ENCODE data around the gene HDDC3. TPM values are rescaled to one million over a fixed set of nuclear protein-coding genes. Genes with fewer than 3 reads are reported as not detected.
"Not testable (repeated sequence)": the region's sequence is repeated elsewhere in the genome, so short reads cannot be mapped to it uniquely, and the experiment has no call there.

Gene HDDC3
- total RNA-seq, 1 donor from 2014 or later, result 10.5 TPM

DNA sequence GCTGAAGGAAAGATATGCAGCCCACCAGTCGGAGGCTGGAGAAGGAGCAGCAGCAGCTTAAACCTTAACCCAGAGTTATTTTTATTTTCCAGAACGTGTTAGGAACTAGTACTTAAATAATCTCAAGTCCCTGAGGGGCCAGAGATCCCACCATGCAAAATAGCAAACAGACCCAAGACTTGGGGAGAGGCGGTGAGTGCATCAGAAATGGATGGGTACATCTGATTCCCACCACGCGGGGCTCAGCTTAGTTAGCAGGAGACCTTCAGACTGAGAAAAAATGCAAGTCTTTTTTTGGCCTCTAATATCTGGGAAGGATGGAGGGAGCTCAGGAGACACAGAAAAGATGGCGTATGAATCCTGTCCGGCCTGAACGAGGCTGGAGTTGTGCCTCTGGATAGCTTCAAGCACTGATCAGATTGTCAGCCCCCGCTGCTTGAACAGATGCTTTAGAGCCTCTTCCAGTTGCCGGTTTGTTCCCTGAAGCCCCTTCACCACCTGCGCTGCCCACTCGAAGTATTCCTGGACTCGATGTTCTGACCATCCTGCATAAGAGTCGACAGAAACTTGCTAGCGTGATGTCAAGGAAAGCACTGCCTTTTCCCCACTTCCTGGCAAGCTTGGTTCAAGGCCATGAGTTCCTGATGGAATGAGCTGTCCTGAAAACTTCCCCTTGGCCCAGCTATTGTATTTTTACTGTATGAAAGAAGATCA lies 1.3 kb downstream of the HDDC3 start:
- peaks cover 8% of the 10 kb centered on the region for H3K79me2 ChIP-seq (ENCODE audit: insufficient read depth, low read length)
- H3K4me3 Mint-ChIP-seq (ENCODE audit: unreplicated experiment), result peak overlapping the region; percentile 89
- H3K9me3 ChIP-seq (ENCODE audit: insufficient read depth, low read depth, low read length), result no peaks in the 10 kb centered on the region
- H3K36me3 ChIP-seq (ENCODE audit: insufficient read depth, low read length), result no peaks in the 10 kb centered on the region
- H3K27me3 ChIP-seq (ENCODE audit: insufficient read depth, low read length), result no peaks in the 10 kb centered on the region
- no peaks in the 10 kb centered on the region for H3K9me3 Mint-ChIP-seq (ENCODE audit: unreplicated experiment)
- H3K4me1 Mint-ChIP-seq (ENCODE audit: low read depth, unreplicated experiment), result peaks cover 5% of the 10 kb centered on the region
- peak overlapping the region; percentile 70 for H3K9ac ChIP-seq (ENCODE audit: low read length)
- no peaks in the 10 kb centered on the region for H3K36me3 Mint-ChIP-seq (ENCODE audit: low read depth, unreplicated experiment)
- FAIRE-seq (no peak), DNase-seq (ENCODE audit: low read depth) (no peak)
- no peak overlapping the region for H2AFZ ChIP-seq (ENCODE audit: low read depth, low read length)
- H3K27ac Mint-ChIP-seq (ENCODE audit: unreplicated experiment), result no peak overlapping the region
- peaks cover 4% of the 10 kb centered on the region for H4K20me1 ChIP-seq (ENCODE audit: insufficient read depth, low read length)
- TF ChIP-seq, protein P1, sequence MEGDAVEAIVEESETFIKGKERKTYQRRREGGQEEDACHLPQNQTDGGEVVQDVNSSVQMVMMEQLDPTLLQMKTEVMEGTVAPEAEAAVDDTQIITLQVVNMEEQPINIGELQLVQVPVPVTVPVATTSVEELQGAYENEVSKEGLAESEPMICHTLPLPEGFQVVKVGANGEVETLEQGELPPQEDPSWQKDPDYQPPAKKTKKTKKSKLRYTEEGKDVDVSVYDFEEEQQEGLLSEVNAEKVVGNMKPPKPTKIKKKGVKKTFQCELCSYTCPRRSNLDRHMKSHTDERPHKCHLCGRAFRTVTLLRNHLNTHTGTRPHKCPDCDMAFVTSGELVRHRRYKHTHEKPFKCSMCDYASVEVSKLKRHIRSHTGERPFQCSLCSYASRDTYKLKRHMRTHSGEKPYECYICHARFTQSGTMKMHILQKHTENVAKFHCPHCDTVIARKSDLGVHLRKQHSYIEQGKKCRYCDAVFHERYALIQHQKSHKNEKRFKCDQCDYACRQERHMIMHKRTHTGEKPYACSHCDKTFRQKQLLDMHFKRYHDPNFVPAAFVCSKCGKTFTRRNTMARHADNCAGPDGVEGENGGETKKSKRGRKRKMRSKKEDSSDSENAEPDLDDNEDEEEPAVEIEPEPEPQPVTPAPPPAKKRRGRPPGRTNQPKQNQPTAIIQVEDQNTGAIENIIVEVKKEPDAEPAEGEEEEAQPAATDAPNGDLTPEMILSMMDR (IDR thresholded peaks at IDR 0.05; ENCODE audit: insufficient read depth, low read depth, low read length), result no peak
- TF ChIP-seq EZH2 (IDR thresholded peaks at IDR 0.05; ENCODE audit: insufficient read depth, low read length), result no peak
- H3K4me1 ChIP-seq (ENCODE audit: insufficient read depth, low read length), result peaks cover 24% of the 10 kb centered on the region
- H3K4me2 ChIP-seq (ENCODE audit: low read length), result peak overlapping the region; percentile 93
- H3K27me3 Mint-ChIP-seq (ENCODE audit: low read depth, unreplicated experiment), result peaks cover 2% of the 10 kb centered on the region
- no peak overlapping the region for H3K27ac ChIP-seq (ENCODE audit: low read depth, low read length)
- H3K4me3 ChIP-seq (ENCODE audit: insufficient read depth, low read depth, low read length), result peak overlapping the region; percentile 83

DNA sequence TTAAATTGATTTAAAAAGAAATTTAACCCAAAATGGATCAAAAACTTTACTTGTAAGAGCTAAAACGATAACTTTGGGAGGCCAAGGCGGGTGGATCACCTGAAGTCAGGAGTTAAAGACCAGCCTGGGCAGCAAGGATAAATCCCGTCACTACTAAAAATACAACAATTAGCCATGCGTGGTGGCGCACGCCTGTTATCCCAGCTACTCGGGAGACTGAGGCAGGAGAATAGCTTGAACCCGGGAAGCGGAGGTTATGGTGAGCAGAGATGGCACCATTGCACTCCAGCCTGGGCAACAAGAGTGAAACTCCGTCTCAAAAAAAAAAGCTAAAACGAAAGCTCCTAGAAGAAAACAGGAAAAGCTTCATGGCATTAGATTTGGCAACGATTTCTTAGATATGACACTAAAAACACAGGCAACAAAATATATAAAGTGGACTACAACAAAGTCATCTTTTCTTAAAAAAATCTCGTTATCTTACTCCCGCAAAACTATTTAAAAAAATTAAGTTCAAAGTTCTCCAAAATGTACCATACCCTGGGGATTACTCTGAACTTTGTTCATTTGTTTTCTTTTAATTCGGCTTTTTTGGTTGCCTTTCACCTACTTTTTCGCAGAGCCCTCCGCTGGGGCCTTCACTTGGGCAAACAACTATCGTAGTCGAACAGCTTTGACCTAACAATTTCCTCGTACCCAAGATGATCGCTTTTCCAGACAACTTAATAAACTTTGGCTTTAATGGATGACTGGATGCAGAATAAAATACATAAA lies 2.9 kb downstream of the HDDC3 start:
- H3K4me2 ChIP-seq (ENCODE audit: low read length), result peak overlapping the region; percentile 89
- H3K27ac Mint-ChIP-seq (ENCODE audit: unreplicated experiment), result no peak overlapping the region
- H3K4me3 Mint-ChIP-seq (ENCODE audit: unreplicated experiment), result no peak overlapping the region
- H3K4me3 ChIP-seq (ENCODE audit: insufficient read depth, low read depth, low read length), result peak overlapping the region; percentile 67
- H4K20me1 ChIP-seq (ENCODE audit: insufficient read depth, low read length), result no peaks in the 10 kb centered on the region
- H2AFZ ChIP-seq (ENCODE audit: low read depth, low read length), result peak overlapping the region; percentile 94
- no peaks in the 10 kb centered on the region for H3K36me3 Mint-ChIP-seq (ENCODE audit: low read depth, unreplicated experiment)
- FAIRE-seq, result no peak
- DNase-seq (ENCODE audit: low read depth), result no peak
- H3K4me1 ChIP-seq (ENCODE audit: insufficient read depth, low read length), result peaks cover 17% of the 10 kb centered on the region
- peaks cover 2% of the 10 kb centered on the region for H3K27me3 Mint-ChIP-seq (ENCODE audit: low read depth, unreplicated experiment)
- no peak for TF ChIP-seq EZH2 (IDR thresholded peaks at IDR 0.05; ENCODE audit: insufficient read depth, low read length)
- TF ChIP-seq, protein P1 (IDR thresholded peaks at IDR 0.05; ENCODE audit: insufficient read depth, low read depth, low read length), result no peak
- H3K27ac ChIP-seq (ENCODE audit: low read depth, low read length), result peak overlapping the region; percentile 60
- H3K4me1 Mint-ChIP-seq (ENCODE audit: low read depth, unreplicated experiment), result peaks cover 3% of the 10 kb centered on the region
- H3K9me3 Mint-ChIP-seq (ENCODE audit: unreplicated experiment), result no peaks in the 10 kb centered on the region
- no peaks in the 10 kb centered on the region for H3K9me3 ChIP-seq (ENCODE audit: insufficient read depth, low read depth, low read length)
- no peaks in the 10 kb centered on the region for H3K79me2 ChIP-seq (ENCODE audit: insufficient read depth, low read length)
- no peaks in the 10 kb centered on the region for H3K27me3 ChIP-seq (ENCODE audit: insufficient read depth, low read length)
- H3K9ac ChIP-seq (ENCODE audit: low read length), result peak overlapping the region; percentile 70
- no peaks in the 10 kb centered on the region for H3K36me3 ChIP-seq (ENCODE audit: insufficient read depth, low read length)

DNA sequence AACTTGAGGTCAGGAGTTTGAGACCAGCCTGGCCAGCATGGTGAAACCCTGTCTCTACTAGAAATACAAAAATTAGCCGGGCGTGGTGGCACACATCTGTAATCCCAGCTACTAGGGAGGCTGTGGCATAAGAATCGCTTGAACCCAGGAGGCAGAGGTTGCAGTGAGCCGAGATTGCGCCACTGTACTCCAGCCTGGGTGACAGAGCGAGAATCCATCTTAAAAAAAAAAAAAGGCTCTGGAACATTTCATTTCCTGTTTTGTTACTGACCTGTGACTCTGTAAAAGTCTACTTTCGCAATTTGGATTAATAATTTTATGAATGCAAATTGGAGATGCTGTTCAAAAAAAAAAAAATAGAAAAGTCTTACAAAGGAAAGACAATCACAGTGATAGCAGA lies 4.2 kb downstream of the HDDC3 start:
- H3K36me3 Mint-ChIP-seq (ENCODE audit: low read depth, unreplicated experiment); H4K20me1 ChIP-seq (ENCODE audit: insufficient read depth, low read length); H3K9me3 Mint-ChIP-seq (ENCODE audit: unreplicated experiment); H3K4me3 ChIP-seq (ENCODE audit: insufficient read depth, low read depth, low read length); FAIRE-seq; H3K36me3 ChIP-seq (ENCODE audit: insufficient read depth, low read length); H3K27ac Mint-ChIP-seq (ENCODE audit: unreplicated experiment); H3K4me3 Mint-ChIP-seq (ENCODE audit: unreplicated experiment); H3K27me3 Mint-ChIP-seq (ENCODE audit: low read depth, unreplicated experiment); H3K79me2 ChIP-seq (ENCODE audit: insufficient read depth, low read length); H3K27me3 ChIP-seq (ENCODE audit: insufficient read depth, low read length); H3K27ac ChIP-seq (ENCODE audit: low read depth, low read length); DNase-seq (ENCODE audit: low read depth); H3K9me3 ChIP-seq (ENCODE audit: insufficient read depth, low read depth, low read length); H3K4me2 ChIP-seq (ENCODE audit: low read length); H2AFZ ChIP-seq (ENCODE audit: low read depth, low read length); H3K9ac ChIP-seq (ENCODE audit: low read length); H3K4me1 Mint-ChIP-seq (ENCODE audit: low read depth, unreplicated experiment): not testable (repeated sequence)
- H3K4me1 ChIP-seq (ENCODE audit: insufficient read depth, low read length), result peaks cover 15% of the 10 kb centered on the region

DNA sequence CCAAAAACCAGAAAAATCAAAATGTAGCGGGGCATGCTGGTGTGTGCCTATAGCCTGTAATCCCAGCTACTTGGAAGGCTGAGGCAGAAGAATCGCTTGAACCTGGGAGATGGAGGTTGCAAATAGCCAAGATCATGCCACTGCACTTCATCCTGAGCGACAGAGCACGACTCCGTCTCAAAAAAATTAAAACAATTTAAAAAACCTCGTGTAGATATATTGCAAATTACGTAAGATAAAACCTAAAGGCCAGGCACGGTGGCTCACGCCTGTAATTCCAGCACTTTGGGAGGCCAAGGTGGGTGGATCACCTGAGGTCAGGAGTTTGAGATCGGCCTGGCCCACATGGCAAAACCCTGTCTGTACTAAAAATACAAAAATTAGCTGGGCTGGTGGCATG lies 5.6 kb downstream of the HDDC3 start:
- H3K4me1 Mint-ChIP-seq (ENCODE audit: low read depth, unreplicated experiment); H3K36me3 ChIP-seq (ENCODE audit: insufficient read depth, low read length); H3K27ac ChIP-seq (ENCODE audit: low read depth, low read length); H3K79me2 ChIP-seq (ENCODE audit: insufficient read depth, low read length); DNase-seq (ENCODE audit: low read depth); H3K4me2 ChIP-seq (ENCODE audit: low read length); H3K27ac Mint-ChIP-seq (ENCODE audit: unreplicated experiment); FAIRE-seq; H3K4me3 ChIP-seq (ENCODE audit: insufficient read depth, low read depth, low read length); H2AFZ ChIP-seq (ENCODE audit: low read depth, low read length); H3K4me3 Mint-ChIP-seq (ENCODE audit: unreplicated experiment); H3K27me3 ChIP-seq (ENCODE audit: insufficient read depth, low read length); H3K9me3 Mint-ChIP-seq (ENCODE audit: unreplicated experiment); H3K9me3 ChIP-seq (ENCODE audit: insufficient read depth, low read depth, low read length); H3K27me3 Mint-ChIP-seq (ENCODE audit: low read depth, unreplicated experiment); H4K20me1 ChIP-seq (ENCODE audit: insufficient read depth, low read length); H3K9ac ChIP-seq (ENCODE audit: low read length); H3K36me3 Mint-ChIP-seq (ENCODE audit: low read depth, unreplicated experiment): not testable (repeated sequence)
- H3K4me1 ChIP-seq (ENCODE audit: insufficient read depth, low read length), result peaks cover 12% of the 10 kb centered on the region
